GM18519 (cell line): ENCODE data around the gene ZYG11A.
"Not testable (repeated sequence)": the region's sequence is repeated elsewhere in the genome, so short reads cannot be mapped to it uniquely, and the experiment has no call there.

Experiments
- ATAC-seq: cut with Tn5 transposase; IDR thresholded peaks from one replicate; pipeline ENCODE4 v1.9.1; 2021; ENCODE audit warnings: mild to moderate bottlenecking, moderate library complexity; ENCODE audit not compliant: unreplicated experiment, low FRiP score

The ZYG11A gene

DNA sequence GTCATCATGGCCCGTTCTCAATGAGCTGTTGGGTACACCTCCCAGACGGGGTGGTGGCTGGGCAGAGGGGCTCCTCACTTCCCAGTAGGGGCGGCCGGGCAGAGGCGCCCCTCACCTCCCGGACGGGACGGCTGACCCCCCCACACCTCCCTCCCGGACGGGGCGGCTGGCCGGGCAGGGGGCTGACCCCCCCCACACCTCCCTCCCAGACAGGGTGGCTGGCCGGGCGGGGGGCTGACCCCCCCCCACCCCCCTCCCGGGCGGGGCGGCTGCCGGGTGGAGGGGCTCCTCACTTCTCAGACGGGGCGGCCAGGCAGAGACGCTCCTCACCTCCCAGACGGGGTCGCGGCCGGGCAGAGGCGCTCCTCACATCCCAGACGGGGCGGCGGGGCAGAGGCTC, 27.2 kb downstream of the ZYG11A start:
- ATAC-seq: not testable (repeated sequence)

DNA sequence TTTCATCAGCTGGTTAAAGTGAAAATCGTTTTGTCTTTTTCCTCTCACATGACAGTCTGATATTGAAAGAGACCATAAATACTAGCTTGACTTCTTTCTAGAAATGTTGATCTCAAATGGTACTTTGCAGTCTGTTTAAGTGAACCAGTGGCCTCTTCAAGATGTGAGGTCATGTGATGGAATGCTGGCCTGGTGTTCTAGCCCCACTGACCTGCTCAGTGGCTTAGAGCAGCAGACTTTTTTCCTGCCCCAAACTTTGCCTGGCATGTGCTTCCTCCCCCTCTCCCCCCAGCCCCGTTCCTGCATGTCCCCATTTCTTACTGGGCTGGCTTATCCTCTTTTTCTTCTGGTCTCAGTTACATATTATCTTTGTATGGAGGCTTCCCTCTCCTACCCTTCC, 34.3 kb downstream of the ZYG11A start:
- ATAC-seq: no peak

DNA sequence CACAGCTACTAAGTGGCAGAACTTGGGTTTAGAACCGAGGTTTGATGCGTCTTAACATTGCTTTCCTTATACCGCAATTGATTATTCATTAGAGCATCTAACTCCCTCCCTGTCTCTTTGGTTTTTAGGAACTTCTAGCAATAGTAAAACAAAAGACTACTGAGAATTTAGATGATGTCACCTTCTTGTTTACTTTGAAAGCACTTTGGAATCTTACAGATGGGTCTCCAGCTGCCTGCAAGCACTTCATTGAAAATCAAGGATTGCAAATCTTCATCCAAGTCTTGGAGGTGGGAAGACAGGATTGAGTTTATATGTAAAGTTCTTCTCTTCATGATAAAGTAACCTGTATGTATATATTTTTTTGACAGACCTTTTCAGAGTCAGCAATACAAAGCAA, 35.0 kb downstream of the ZYG11A start:
- ATAC-seq: no peak

DNA sequence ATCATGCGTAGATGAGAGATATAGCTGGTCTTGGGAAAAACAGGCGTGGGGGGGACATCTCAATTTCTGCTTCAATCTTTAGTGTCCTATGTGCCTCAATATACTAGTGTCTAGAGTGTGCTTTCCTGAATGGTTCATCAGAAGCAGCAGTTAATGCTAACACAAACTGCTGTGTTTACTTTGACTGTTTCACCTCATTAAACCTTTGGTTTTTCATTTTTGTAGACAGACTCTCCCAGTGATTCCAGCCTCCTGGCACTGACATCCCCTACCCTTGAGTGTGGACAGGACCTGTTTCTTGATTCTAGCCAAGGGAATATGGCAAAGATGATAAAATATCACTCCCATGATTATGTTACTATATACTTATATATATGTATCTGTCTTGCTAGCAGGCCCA, 37.6 kb downstream of the ZYG11A start:
- ATAC-seq: no peak

DNA sequence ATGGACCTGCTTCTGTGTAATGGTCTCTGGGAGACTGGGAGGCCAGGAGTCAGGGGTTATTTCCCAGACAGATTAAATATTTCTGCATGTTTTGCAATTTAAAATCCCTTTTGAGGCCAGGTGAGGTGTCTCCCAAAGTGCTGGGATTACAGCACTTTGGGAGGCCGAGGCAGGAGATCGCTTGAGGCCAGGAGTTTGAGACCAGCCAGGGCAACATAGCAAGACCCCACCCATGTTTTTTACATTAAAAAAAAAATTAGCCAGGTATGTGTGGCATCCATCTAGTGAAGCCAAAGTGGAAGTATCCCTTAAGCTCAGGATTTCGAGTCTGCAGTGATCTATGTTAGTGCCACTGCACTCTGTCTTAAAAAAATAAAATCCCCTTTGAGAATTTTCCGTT, 44.9 kb downstream of the ZYG11A start:
- no peak for ATAC-seq

DNA sequence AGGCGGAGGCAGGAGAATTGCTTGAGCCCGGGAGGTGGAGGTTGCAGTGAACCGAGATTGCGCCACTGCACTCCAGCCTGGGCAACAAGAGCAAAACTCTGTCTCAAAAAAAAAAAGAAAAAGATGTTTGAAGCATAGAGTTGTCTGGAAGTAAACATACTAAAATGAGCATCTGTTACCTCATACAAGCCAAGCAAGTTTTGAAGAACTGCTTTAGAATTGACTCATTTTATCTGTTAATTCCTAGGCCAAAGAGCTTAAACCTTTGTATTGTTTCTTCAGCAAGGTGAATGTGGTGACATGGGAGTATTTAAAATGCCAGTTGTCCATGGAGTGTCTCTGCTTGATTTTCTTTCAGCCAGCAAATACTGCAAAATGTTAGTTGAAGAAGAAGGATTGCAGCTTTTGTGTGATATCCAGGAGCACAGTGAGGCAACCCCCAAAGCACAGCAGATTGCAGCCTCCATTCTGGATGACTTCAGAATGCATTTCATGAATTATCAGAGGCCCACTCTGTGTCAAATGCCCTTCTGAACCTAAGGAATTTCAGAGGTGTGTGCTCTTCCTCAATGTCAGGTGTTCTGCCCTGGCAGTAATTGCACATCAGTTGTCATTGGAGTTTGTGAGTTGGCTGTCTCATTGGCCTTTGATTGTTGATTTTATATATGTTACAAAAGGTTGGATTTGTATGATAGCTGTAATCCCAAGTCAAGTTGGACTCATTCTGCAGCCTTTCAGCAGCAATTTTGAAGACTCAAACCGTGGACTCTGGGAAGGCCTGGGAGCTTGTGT, 50.1 kb downstream of the ZYG11A start:
- no peak for ATAC-seq

DNA sequence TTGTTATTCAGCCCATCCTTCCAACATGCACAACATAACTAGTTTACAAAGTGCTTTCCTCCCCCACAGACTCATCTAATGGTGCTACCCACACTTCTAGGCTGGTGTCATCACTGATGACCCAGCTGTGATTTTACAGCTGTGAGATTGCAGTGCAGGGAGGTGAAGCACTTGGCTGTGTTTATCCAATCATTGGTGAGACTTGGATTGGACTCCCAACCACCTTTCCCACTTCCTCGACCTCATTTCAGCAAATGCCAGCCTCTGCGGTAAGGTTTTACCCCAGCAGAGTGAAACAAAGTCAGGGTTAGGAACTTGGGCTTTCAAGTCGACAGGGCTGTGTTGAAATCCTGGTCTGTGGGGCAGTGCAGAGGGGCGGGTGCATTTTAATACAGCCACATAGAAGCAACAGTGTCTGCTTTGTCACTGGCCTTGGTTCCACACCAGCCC, 56.9 kb downstream of the ZYG11A start:
- ATAC-seq: no peak

DNA sequence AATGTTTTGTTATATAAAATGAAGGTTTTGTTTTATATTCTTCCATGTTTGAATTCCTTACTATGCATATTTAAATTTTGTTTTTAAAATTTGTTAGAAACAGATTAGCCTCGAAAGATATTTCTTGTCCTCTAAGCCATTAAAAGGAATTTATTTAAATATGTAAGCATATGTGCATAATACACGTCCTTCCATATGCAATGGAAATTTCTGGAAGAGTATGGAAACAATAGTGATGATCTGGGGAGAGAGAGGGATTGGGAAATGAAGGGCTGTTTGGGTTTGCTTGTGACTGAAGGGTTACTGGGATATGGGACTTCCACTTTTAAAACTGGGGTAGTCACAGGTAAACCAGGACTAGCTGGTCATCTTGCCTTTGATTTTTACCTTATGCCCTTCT, 57.8 kb downstream of the ZYG11A start:
- ATAC-seq: no peak

DNA sequence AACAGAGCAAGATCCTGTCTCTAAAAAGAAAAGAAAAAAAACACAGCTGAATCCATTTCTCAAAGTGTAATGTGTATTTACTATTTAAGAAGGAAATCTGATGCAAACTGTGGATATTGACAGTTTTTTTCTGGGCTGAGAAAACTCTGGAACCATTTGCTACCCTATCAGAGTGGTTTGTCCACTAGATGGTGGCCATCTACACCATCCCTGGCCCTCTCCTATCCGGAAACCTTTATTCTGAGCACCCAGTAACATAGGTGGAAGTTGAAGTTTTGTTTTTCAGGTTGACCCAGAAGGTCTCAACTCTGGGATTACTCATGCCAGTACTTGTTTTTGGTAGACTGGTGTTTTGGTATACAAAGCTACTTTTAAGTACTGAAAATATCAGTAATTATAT, 58.8 kb downstream of the ZYG11A start:
- no peak for ATAC-seq

DNA sequence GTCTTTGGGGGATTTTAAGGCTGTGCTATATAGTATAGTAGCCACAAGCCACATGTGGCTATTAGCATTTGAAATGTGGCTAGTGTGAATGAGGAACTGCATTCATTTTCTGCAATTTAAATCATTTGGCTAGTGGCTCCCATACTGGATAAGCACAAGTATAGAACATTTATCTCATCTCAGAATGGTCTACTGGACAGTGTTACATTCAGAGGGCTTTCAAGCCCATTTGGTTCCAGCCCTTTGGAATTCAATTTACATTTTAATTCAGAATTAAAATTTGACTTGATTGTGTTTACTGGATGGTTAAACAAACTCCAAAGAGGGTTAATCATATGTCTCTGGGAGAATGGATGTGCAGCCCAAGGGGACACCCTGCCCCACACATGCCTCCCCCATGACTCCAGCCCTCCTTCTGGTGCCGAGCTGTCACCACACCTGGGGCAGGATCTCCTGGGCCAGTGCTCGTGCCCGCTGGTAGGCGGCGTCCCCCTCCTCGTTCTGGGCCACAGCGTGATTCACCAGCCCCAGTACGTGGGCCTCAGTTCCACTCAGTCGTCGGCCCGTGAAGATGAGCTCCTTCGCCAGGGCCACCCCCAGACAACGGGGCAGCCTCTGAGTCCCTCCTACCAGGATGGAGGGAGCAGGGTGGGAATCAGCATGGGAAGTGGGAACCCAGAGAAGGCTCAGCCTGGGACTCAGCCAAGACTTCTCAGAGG, 61.8 kb downstream of the ZYG11A start:
- no peak for ATAC-seq

DNA sequence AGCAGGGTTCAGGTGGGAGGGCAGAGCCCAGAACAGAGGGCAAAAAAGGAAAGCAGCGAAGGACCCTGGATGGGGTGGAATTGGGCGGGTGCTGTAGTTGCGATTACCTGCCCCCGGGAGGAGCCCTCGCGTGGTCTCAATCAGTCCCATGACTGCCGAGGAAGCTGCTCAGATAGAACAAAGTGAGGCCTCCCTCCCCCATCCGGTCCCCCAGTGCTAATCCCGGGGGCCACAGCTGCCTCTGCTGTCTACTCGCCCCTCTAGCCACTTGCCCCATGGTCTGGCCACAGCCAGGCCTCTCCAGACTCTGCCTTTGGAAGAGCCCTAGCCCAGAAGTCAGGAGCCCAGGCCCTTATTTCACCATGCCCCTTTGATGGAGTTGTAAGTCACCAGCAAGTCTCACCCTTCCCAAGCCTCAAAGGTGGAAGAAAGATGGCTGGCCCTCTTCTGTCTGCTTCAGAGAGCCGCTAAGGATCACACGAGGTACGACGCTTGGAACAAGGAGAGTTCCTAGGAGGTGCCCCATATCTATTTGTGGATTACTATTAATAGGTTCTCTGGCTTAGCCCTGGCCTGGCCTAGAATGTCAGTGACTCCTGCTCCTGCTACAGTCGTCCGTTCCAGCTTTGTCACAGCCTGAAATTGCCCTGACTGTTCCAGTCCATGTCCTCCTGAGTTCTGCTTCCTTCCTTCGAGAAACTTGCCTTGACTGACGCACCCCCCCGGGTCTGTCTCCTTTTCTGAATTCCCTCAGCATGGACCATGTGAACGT, 62.6 kb downstream of the ZYG11A start:
- no peak for ATAC-seq

DNA sequence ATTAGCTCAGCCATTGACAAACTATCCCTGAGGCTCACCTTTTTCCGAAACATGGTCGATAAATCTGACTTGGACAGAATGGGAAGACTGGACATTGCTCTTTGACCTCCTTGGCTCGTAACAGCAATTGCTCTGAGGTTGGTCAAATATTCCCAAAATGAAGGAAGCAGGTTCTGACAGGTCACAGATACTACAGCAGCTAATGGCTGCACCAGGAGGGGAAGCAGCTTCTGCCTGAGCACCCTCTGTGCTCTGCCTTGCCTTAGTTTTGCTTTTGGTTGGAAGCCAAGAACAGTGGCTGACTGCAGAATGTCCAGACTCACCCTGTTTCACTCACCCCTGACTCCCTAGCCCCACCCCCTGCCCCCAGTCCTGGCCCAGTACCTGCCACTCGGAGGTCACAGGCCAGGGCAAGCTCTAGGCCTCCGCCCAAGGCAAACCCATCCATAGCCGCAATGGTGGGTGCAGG, 63.6 kb downstream of the ZYG11A start:
- no peak for ATAC-seq

DNA sequence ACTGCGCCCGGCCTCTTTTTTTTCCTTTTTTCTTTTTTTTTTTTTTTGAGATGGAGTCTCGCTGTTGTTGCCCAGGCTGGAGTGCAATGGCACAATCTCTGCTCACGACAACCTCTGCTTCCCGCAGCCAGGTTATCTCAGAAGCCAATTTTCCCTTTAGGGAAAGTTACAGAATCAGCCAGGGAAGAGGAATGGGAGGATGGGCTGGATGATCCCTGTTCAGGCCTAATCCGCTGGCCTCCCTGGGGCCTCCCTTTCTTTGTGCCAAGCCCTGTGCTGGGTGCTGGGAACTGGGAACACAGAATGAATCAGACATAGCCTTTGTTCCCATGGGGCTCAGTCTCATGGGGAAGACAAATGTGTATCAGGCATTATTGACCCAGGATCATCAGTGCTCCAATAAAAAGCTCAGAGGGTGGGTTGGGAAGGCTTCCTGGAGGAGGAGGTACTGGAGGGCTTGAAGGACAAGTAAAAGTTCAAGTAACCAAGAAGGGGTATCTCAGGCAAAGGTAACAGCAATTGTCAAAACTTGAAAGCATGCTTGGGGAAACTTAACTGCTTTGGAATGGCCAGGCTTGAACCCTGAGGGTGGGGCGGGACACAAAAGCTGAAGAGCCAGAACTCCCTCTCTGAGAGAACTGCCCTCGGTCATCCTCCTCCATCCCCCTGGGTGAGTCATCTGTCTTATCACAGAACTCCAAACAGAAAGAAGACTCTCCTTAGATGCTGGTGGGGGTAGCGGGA, 64.7 kb downstream of the ZYG11A start:
- no peak for ATAC-seq

DNA sequence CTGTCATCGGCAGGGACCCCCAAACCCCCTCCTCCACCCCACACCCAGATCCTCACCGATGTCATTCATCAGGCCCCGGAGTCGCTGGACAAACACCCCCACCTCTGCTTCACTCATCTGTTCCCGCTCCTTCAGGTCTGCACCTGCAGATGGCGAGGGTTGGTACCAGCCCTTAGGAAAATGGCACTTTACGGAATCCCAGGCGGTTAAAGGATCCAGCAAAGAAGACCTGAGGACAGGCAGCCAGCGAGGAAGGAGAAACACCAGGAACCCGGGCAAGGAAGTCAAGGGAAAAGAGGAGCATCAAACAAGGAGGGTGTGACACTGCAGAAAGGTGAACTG, 65.2 kb downstream of the ZYG11A start:
- ATAC-seq: no peak

DNA sequence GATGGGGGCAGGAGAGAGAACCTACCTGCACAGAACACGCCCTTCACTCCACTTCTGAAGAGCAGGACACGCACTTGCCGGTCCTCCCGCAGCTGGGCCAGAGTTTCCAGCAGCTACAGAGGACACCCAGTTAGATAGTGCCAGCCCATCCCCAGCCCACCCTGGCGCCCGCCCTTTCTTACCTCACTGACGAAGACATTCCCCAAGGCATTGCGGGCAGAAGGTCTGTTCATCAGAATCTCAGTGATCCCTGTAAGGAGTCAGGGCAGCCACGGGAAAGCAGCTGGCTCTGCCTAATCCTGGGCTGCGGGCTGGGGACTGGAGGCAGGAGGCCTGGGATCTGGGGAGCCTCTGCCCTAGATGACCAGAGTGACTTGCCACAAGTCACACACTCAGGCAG, 69.0 kb downstream of the ZYG11A start:
- no peak for ATAC-seq

DNA sequence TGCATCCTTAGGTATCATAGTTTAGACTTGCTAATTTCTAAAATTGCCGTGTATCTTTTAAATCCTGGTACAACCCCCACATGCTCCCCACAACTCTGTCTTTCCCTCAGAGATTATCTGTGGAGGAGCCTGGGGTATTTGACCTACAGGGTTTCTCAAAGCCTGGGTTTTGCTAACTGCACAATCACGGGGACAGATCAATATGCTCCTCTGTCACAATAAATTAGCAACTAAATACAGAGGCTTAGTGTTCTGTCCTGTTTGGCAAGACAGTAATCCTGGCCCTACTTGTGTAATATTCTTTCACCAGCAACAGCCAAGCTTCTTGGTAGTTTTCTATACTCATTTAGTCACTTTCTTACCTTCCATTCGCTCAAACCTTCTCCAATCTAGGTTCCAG, 70.5 kb downstream of the ZYG11A start:
- ATAC-seq: no peak

DNA sequence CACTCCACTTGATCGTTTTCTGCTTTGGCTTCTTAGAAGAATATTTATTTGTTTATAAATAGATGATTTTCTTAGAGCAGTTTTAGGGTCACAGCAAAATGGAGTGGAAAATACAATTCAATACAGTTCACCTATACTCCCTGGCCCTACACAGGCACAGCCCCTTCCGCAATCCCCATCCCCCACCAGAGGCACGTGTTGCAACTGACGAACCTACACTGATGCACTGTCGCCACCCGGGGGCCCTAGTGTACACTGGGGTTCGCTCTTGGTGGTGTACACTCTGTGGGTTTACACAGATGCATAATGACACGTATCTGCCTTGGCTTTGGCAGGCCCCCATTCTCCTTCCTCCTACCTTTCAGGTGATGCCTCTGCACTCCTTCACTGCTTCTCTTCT, 71.0 kb downstream of the ZYG11A start:
- ATAC-seq: no peak

DNA sequence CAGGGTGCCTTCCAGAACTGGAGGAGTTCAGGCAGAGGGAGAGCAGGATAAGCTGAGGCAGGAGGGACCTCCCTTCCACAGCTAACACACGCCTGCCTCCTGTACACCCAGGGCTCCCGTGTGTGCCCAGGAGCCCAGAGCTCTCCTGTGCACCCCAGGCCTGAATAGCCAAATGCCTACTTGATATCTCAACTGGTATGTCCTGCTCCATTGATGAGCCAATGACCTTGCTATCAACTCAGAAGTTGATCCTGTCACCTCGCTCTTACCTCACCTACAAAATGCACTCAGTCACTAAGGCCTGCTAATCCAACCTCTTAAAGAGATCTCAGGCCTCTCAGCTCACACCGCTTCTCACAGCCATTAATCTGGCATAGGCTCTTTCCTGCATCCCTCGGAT, 71.9 kb downstream of the ZYG11A start:
- no peak for ATAC-seq

DNA sequence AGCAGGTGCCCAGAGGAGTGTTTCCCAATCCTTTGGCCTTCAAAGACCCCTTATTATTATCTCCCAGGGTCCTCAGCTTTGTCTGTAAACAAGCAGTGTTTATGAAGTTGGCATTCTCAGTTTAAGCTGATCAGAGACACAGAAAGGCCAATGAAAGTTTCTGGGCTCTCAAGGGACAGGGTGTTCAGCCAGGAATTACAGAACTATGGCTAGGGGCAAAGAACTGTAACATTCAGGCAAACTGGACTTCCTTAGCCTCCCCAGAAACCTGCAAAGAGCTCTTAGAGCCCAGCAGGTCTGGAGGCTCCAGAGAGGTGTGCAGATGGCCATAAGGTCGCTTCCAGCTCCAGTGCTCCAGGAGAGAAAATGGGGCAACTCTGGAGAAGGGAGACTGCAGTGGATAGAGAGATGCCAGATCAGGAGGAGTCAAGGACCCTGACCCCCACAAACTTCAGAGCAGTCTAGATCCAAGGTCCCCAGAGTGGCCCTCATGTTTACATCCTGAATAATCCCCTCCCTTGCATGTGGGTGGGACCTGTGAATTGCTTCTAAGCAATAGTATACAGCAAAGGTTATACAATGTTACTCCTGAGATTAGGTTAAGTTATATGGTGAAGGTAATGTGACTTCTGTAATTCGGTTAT, 72.8 kb downstream of the ZYG11A start:
- ATAC-seq: no peak

DNA sequence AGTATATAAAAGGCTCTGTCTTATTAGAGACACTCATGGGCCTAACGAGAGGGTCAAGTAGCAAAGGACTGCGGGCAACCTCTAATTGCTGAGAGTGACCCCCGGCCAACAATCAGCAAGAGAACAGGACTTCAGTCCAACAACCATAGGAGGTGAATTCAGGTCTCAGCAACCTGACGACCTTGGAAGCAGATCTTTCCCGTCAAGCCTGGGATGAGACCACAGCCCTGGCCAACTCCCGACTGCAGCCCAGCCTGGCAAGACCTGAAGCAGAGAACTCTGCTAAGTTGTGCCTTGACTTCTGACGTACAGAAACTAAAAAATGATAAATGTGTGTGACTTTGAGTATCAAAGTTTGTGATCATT, 73.3 kb downstream of the ZYG11A start:
- no peak for ATAC-seq
